ENCODE results near the gene SRMS. TPM values are rescaled to one million over a fixed set of nuclear protein-coding genes. Genes with fewer than 3 reads are reported as not detected.

Gene SRMS
- polyA plus RNA-seq, 1 donor (not counting 4 experiments of a cell fraction or from before 2014, with no cell fraction given), result 0.10 TPM

DNA sequence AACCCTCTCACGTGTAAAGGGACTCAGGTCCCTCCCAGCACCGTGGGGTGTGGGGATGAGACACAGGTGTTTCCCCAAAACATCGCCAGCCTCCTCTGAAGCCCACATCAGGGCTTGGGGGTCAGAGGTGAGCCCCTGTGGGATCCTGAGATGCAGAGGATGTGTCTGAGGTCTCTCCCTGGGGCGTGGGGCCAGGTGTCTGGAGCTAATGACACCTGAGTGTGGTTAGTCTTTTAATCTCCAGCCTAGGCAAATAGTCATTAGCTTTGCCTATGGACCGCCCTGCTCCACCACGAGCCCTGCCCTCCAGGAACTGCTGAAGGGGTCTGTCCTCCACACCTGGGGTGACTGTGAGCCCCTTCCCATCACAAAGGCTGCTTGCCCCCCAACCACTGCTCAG is 1.7 kb downstream of the SRMS start:
- DNase-seq (ENCODE audit: low read depth, low spot score), result no peak
- Histone ChIP-seq H2AFZ (ENCODE audit: control insufficient read depth, low read length) (no peak overlapping the region), H3K79me2 (ENCODE audit: control insufficient read depth, insufficient read depth, low read length) (no peaks in the 10 kb centered on the region), H3K27ac (ENCODE audit: control insufficient read depth, insufficient read depth, low read length) (peak overlapping the region; percentile 67), H4K20me1 (ENCODE audit: control insufficient read depth, extremely low read depth, insufficient read depth, low read length) (no peaks in the 10 kb centered on the region), H3K9me1 (ENCODE audit: control insufficient read depth, extremely low read depth, insufficient read depth, low read length) (no peaks in the 10 kb centered on the region), H3K4me3 (ENCODE audit: control insufficient read depth in 2 of 3, extremely low read depth in 1 of 3, insufficient read depth in 2 of 3, low read depth in 1 of 3, low read length in 3 of 3) (peak overlapping the region in 1 of 3 experiments; percentile 31), H3K9ac (ENCODE audit: control insufficient read depth, extremely low read depth, insufficient read depth, low read length) (peak overlapping the region; percentile 48), H3K9me3 (ENCODE audit: control insufficient read depth, low read depth, low read length) (no peaks in the 10 kb centered on the region), H3K27me3 (ENCODE audit: control insufficient read depth, extremely low read depth, insufficient read depth, low read length) (peaks cover 3% of the 10 kb centered on the region), H3K4me1 (ENCODE audit: control insufficient read depth, extremely low read depth, insufficient read depth, low read length) (peaks cover 40% of the 10 kb centered on the region), H3K36me3 (ENCODE audit: control insufficient read depth in 2 of 2, extremely low read depth in 1 of 2, insufficient read depth in 2 of 2, low read length in 2 of 2) (no peaks in the 10 kb centered on the region), H3K4me2 (ENCODE audit: control insufficient read depth, extremely low read depth, insufficient read depth, low read depth, low read length) (peak overlapping the region; percentile 49)
- dilution Hi-C loops (cut with MboI; ENCODE audit: extremely low pct_ligation_motif_present, low sequenced_read_pairs), result no loop called here
- TF ChIP-seq CTCF (optimal IDR thresholded peaks at IDR 0.05 in 1 of 3, IDR thresholded peaks at IDR 0.05 in 1 of 3, conservative IDR thresholded peaks at IDR 0.05 in 1 of 3; ENCODE audit: extremely low read depth in 1 of 3, insufficient read depth in 2 of 3, low read length in 3 of 3), result no peak
- TF ChIP-seq EZH2 (IDR thresholded peaks at IDR 0.05; ENCODE audit: low read length), result no peak
- FAIRE-seq, result no peak

GRCh38 chr20:63544958-63545516 is 2.5 kb downstream of the SRMS start:
- Histone ChIP-seq H3K36me3 (ENCODE audit: control insufficient read depth in 2 of 2, extremely low read depth in 1 of 2, insufficient read depth in 2 of 2, low read length in 2 of 2) (no peaks in the 10 kb centered on the region), H3K9me1 (ENCODE audit: control insufficient read depth, extremely low read depth, insufficient read depth, low read length) (no peaks in the 10 kb centered on the region), H3K9me3 (ENCODE audit: control insufficient read depth, low read depth, low read length) (no peaks in the 10 kb centered on the region), H3K27me3 (ENCODE audit: control insufficient read depth, extremely low read depth, insufficient read depth, low read length) (peaks cover 3% of the 10 kb centered on the region), H3K27ac (ENCODE audit: control insufficient read depth, insufficient read depth, low read length) (peak overlapping the region; percentile 67), H3K79me2 (ENCODE audit: control insufficient read depth, insufficient read depth, low read length) (no peaks in the 10 kb centered on the region), H2AFZ (ENCODE audit: control insufficient read depth, low read length) (no peak overlapping the region), H3K4me1 (ENCODE audit: control insufficient read depth, extremely low read depth, insufficient read depth, low read length) (peaks cover 40% of the 10 kb centered on the region), H3K4me2 (ENCODE audit: control insufficient read depth, extremely low read depth, insufficient read depth, low read depth, low read length) (peak overlapping the region; percentile 49), H3K4me3 (ENCODE audit: control insufficient read depth in 2 of 3, extremely low read depth in 1 of 3, insufficient read depth in 2 of 3, low read depth in 1 of 3, low read length in 3 of 3) (peak overlapping the region in 1 of 3 experiments; percentile 31), H3K9ac (ENCODE audit: control insufficient read depth, extremely low read depth, insufficient read depth, low read length) (peak overlapping the region; percentile 48), H4K20me1 (ENCODE audit: control insufficient read depth, extremely low read depth, insufficient read depth, low read length) (no peaks in the 10 kb centered on the region)
- TF ChIP-seq CTCF (optimal IDR thresholded peaks at IDR 0.05 in 1 of 3, IDR thresholded peaks at IDR 0.05 in 1 of 3, conservative IDR thresholded peaks at IDR 0.05 in 1 of 3; ENCODE audit: extremely low read depth in 1 of 3, insufficient read depth in 2 of 3, low read length in 3 of 3) (no peak), EZH2 (IDR thresholded peaks at IDR 0.05; ENCODE audit: low read length) (no peak)
- DNase-seq (ENCODE audit: low read depth, low spot score), result peak; percentile 95
- peak; percentile 96 for FAIRE-seq
- dilution Hi-C loops (cut with MboI; ENCODE audit: extremely low pct_ligation_motif_present, low sequenced_read_pairs), result no loop called here
